Liver (tissue), 3 donors: ENCODE data around the gene UBA1.

Source experiments
- FOXA1 ChIP-seq: IDR thresholded peaks from 2 replicates; pipeline ENCODE4 v1.6.1; 2016; ENCODE audit warnings: antibody characterized with exemption
- RAD21 ChIP-seq, 2 donors: IDR thresholded peaks; 2 replicates each; pipeline ENCODE4 v1.6.1; 2016; ENCODE audit warnings: antibody characterized with exemption in 2 of 2, mild to moderate bottlenecking in 2 of 2
- REST ChIP-seq: IDR thresholded peaks from 2 replicates; pipeline ENCODE4 v1.6.1; 2016; ENCODE audit warnings: antibody characterized with exemption, mild to moderate bottlenecking
- SP1 ChIP-seq: IDR thresholded peaks from 2 replicates; pipeline ENCODE4 v1.6.1; 2018; ENCODE audit warnings: antibody characterized with exemption, mild to moderate bottlenecking
- TAF1 ChIP-seq: conservative IDR thresholded peaks from 2 replicates; pipeline ENCODE4 v1.6.1; 2016; ENCODE audit warnings: antibody characterized with exemption, mild to moderate bottlenecking
- YY1 ChIP-seq: IDR thresholded peaks from 2 replicates; pipeline ENCODE4 v1.6.1; 2016; ENCODE audit warnings: antibody characterized with exemption, mild to moderate bottlenecking
- TF ChIP-seq, protein P1 (sequence below): fragments of 150-350 bp; IDR thresholded peaks from 2 replicates; pipeline ENCODE4 v1.5.1; 2017; ENCODE audit warnings: improper control_type of control experiment, low read depth, low read length; ENCODE audit not compliant: missing input control
- donor health status: healthy.
- donor health status: healthy.

- TF ChIP-seq, protein P1, sequence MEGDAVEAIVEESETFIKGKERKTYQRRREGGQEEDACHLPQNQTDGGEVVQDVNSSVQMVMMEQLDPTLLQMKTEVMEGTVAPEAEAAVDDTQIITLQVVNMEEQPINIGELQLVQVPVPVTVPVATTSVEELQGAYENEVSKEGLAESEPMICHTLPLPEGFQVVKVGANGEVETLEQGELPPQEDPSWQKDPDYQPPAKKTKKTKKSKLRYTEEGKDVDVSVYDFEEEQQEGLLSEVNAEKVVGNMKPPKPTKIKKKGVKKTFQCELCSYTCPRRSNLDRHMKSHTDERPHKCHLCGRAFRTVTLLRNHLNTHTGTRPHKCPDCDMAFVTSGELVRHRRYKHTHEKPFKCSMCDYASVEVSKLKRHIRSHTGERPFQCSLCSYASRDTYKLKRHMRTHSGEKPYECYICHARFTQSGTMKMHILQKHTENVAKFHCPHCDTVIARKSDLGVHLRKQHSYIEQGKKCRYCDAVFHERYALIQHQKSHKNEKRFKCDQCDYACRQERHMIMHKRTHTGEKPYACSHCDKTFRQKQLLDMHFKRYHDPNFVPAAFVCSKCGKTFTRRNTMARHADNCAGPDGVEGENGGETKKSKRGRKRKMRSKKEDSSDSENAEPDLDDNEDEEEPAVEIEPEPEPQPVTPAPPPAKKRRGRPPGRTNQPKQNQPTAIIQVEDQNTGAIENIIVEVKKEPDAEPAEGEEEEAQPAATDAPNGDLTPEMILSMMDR = no peak
- TF ChIP-seq SP1 = no peak
- TF ChIP-seq FOXA1 = no peak
- no peak for TF ChIP-seq YY1
- TF ChIP-seq REST = no peak
- no peak for TF ChIP-seq RAD21 (IDR thresholded peaks at IDR 0.05)
- no peak for TF ChIP-seq TAF1
Observed at GRCh38 chrX:47208108-47208507, 14.5 kb downstream of the UBA1 start.
